ENCODE measurements around the gene PECR. TPM values are rescaled to one million over a fixed set of nuclear protein-coding genes. Genes with fewer than 3 reads are reported as not detected.
"Not testable (repeated sequence)": the region's sequence is repeated elsewhere in the genome, so short reads cannot be mapped to it uniquely, and the experiment has no call there.

Gene PECR
- polyA plus RNA-seq, 4 donors: 36.3 to 48.8 (median 43.5) TPM

GRCh38 chr2:216031960-216032689, 49.5 kb downstream of the PECR start:
- DNase-seq (ENCODE audit: low read depth in 4 of 4, low spot score in 2 of 4): no peak

DNA sequence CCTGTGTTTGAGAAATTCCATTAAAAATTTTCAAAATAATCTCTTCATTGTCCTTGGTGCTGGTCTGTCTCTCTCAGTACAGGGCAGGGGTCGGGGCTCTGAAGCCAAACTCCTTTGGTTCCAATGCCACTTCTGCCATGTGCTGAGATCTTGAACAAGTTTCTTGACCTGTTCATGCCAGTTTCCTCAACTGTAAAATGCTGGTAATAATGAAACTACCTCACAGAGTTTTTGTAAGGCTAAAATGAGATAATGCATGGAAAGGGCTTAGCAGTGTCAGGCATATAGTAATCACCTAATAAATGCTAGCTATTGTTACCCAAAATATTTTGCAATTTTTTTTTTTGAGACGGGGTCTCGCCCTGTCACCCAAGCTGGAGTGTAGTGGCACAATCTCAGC, 51.4 kb downstream of the PECR start:
- no peak for DNase-seq (ENCODE audit: low read depth in 4 of 4, low spot score in 2 of 4)

DNA sequence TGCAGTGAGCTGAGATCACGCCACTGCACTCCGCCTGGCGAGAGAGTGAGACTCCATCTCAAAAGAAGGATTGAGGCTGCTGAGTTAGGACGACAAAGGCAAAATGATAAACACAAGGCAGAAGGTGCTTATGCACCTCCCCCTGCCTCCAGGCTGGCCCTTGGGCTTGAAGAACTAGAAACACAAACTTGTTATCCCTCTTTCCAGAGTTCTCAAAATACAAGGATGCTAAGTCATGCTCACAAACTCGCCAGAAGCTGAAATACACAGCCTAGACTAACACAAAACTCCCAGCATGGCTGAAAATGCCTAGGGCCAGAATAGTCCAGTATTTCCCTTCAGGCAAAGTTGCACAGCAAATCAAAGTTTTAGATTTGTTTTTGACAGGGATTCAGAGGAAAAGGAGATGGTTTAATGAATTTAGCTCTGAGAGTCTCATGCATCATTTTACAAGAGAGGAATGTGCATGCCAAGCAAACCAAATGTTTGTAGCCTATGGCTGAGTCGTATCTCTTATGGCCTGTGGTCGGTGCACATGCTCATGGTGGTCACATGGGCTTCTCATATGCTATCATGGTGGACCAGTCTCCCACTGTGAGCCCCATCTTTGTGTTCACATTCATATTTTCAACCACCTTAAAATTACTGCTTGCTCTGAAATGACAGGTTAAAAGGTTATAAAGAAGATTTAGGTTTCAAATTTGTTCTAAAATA, 52.0 kb downstream of the PECR start:
- no peak for DNase-seq (ENCODE audit: low read depth in 4 of 4, low spot score in 2 of 4)

- DNase-seq (ENCODE audit: low read depth in 4 of 4, low spot score in 2 of 4): no peak
These were observed 56.8 kb downstream of the PECR start for GRCh38 chr2:216024779-216025336.

GRCh38 chr2:216023055-216023648, 58.5 kb downstream of the PECR start:
- DNase-seq (ENCODE audit: low read depth in 4 of 4, low spot score in 2 of 4): no peak

DNA sequence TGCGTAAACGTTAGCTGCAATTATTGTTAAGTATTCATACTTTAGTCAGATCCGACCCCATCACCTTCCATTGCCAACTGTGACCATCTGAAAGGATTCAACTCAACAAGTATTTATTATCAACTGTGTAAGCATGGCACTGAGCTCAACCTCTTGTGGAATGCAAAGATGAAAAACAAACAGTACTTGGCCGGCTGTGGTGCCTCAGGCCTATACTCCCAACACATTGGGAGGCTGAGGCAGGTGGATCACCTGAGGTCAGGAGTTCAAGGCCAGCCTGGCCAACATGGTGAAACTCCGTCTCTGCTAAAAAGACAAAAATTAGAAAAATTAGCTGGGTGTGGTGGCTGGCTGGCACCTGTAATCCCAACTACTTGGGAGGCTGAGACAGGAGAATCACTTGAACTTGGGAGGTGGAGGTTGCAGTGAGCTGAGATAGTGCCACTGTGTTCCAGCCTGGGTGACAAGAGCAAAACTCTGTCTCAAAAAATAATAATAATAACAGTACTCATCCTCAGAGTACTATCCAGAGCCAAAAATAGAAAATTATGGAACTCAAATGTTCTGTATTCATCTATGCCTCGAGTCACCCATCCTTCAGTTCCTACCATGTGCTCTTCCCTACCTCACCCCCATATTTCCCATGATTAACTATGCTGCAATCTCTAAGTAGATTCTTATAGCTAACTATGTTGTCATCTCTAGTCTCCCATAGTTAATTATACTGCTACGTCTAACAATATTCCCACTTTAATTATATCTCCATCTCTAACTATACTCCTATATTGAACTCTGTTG, 59.6 kb downstream of the PECR start:
- DNase-seq (ENCODE audit: low read depth in 4 of 4, low spot score in 2 of 4): no peak

DNA sequence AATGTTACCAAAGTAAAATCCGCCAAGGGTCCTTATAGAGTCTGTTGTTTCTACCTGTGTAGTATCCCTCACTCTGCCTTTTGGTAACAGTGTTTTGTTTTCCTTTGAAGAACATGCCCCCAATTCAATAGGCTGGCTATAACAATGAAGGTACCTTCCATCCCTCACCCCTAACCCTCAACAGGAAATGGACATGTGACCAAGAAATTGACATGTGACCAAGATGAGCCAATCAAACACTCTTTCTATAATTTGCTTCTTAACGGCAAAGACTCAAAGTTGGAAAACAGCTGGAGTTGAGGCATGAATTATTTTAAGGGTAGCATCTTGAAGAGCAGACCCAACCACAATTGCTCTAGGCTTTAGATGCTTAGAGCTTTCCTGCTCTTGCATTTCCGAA, 62.9 kb downstream of the PECR start:
- no peak for DNase-seq (ENCODE audit: low read depth in 4 of 4, low spot score in 2 of 4)

DNA sequence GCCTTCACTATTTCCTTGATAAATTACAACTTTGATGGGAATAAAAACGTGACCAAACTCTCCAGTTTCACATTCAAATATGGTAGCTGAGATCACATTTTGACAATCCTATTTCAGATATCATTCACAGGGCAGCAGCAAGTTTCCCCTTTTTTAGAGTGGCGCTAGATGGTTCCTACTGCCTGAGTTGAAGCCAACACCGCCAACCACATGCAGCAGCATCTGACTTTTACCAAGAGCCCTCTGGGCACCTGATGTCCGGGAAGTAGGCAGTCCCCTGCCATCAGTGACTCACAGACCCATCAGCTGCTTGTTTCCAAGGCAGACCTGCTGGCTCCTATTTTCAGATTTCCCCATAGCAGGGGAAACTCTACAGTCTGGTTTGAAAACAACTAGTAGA, 64.2 kb downstream of the PECR start:
- no peak for DNase-seq (ENCODE audit: low read depth in 4 of 4, low spot score in 2 of 4)

DNA sequence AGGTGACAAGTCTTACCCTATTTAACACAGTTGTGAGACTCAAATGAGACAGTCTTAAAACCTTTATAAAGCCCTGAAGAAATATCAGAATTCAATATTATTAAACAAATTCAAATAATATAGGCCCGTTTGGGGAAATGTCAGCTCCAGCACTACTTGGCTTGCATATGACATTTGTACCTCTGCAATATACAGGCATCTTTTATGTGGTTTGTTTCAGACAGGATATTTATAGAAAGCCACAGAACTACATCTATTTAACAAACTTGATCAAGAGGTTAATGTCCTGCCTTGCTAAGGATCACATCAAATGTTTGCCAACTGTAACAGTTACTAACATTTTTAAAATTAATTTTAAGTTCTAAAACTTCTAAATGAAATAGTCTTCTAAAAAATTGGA, 65.0 kb downstream of the PECR start:
- no peak for DNase-seq (ENCODE audit: low read depth in 4 of 4, low spot score in 2 of 4)

GRCh38 chr2:216015722-216016464, 65.7 kb downstream of the PECR start:
- DNase-seq (ENCODE audit: low read depth in 4 of 4, low spot score in 2 of 4): no peak

GRCh38 chr2:216014986-216015385, 66.6 kb downstream of the PECR start:
- no peak for DNase-seq (ENCODE audit: low read depth in 4 of 4, low spot score in 2 of 4)

GRCh38 chr2:216014006-216014405, 67.6 kb downstream of the PECR start:
- no peak for DNase-seq (ENCODE audit: low read depth in 4 of 4, low spot score in 2 of 4)

DNA sequence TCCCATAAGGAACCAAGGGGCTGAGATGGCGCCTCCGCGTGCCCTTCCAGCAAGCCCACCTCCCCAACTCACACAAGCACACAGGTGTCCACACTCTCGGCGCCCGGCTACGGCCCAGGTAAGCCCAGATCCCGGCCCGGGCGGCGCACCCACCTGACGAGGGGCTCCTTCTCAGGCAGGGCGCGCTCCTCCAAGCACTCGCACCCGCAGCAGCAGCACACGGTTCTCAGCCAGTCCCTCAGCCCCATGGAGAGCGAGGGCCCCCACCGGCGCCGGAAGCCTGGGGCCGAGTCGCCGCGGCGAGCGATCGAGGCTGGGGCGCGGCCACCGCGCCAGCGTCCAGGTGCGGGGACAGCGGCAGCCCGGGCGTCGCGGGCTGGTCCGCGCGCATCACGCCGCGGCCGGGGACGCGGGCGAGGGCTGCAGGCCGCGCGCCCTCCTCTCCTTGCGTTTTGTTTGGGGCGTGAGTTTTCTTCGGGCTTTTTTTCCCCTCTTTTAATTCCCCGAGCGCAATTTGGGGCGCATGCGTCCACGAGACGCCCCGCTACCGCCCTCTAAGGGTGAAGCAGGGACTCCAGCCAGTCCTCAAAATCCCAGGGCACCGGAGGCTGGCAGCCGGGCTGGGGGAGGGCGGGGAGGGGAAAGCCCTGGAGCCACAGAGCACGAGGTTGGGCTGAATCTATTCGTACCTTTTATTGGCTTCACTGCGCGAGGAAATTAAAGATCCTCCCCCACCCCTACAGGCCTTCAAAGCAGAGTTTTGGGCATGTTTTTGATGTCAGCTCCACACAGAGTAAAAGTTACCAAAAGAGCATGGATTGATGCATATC, 68.3 kb downstream of the PECR start, which contains the start of gene MREG:
MREG (minus strand) TSS at position 472 of the 830 bp plus-strand sequence; CDS start at position 248, 224 bp downstream.
- DNase-seq (ENCODE audit: low read depth in 4 of 4, low spot score in 2 of 4): peak in 2 of 4 donors; percentile 68 to 75

GRCh38 chr2:216012830-216013079, 68.9 kb downstream of the PECR start:
- DNase-seq (ENCODE audit: low read depth in 4 of 4, low spot score in 2 of 4): no peak

DNA sequence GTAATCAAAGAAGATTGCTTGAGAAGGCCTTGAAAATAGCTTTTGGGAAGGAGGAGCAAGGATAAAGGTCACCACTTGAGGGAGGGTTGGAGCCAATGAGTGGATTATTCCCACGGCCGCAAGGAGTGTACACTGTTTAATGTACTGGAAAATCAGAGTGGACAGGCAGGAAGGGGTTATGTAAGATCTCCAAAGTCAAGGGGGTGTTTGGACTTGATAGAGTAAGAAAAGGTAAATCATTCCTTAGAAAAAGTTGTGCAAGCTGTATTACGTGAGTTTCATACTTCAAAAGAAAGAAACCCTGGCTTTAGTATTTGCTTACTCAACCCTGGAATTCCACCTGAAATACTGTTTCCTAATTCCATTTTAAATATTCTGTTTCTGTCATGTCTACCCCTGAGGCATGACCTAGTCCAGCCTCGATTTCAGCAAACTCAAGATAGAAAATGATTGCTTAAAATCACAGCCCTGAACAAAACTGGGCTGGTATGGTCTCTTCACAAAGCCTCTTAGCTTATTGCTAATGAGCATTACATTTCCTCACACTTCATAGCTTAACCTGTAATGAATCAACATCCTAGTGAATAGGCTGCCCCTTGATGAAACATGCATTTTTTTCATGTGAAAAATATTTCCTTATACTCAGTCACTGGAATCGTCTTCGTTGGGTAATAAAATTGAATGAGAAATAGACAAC, 69.3 kb downstream of the PECR start:
- no peak for DNase-seq (ENCODE audit: low read depth in 4 of 4, low spot score in 2 of 4)

DNA sequence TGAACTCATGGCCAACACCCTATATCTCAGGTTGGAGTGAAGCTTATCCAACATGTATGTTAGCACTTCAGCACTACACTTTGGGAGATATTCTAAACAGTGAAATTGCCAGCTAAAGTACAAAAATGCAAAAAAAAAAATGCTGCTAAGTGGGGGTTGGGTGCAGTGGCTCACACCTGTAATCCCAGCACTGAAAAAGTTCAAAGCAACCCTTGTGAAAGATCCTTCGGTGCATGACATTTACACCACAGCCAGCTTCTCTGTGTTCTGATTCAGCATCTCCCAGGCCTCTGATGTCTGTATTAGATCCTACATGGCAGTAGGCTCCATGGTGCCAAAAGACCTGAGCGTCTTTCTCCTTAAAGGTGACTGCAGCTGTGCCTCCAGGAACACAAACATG, 72.4 kb downstream of the PECR start:
- DNase-seq (ENCODE audit: low read depth in 4 of 4, low spot score in 2 of 4): not testable (repeated sequence)

GRCh38 chr2:216008387-216008786, 73.2 kb downstream of the PECR start:
- no peak for DNase-seq (ENCODE audit: low read depth in 4 of 4, low spot score in 2 of 4)

DNA sequence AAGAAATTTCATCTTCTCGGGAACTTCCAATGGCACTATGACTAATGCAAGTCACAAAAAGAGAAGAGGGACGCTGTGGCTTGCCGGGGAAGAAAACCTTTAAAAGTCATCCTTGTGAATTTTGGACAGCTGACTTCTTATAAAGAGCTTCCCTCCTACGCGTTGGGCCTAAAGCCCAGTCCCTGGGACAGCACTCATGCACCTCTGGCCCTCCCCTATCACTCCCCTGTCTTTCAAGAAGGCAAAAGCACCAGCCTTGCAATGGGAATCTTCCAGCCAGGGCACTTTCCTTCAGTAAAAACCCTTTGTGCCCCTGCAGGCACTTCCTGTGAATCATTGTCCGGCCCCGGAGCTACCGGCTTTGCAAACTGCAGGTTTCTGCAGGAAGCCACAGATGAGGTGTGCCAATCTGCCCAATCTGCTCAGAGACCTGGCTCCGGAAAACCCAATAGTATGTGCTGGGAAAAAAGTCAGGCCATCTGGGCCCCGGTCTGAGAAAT, 75.4 kb downstream of the PECR start:
- no peak for DNase-seq (ENCODE audit: low read depth in 4 of 4, low spot score in 2 of 4)

Data from left renal cortex interstitium (tissue), 4 donors.